HPDE6-E6E7 (cell line): ENCODE data around the gene SLC12A7.
"Not testable (repeated sequence)": the region's sequence is repeated elsewhere in the genome, so short reads cannot be mapped to it uniquely, and the experiment has no call there.

Experiments
- DNase-seq: peaks from one replicate; pipeline ENCODE4 v3.0.0; 2011; ENCODE audit warnings: missing footprints; ENCODE audit errors: extremely low spot score

SLC12A7 gene

DNA sequence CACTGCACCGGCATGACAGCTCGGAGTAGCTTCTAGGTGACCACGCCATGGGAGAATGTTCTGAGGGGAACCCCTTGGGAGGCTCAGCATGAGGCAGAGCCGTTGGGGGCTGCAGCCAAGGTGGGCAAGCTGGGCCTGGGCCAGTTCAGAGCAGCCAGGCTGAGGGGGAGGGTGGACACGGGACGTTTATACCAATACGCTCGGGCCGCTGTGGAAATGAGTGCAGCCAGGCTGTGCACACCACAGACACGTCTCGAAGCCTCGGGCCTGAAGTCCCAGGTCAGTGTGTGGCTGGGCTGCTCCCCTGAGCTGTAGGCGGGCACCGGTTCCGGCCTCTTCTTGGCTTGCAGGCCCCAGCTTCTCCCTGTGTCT lies 28.9 kb upstream of the SLC12A7 start:
- DNase-seq, result no peak

- DNase-seq, result peak; percentile 60
These were observed 28.4 kb upstream of the SLC12A7 start for GRCh38 chr5:1140171-1140817.

- DNase-seq, result no peak
These were observed 27.7 kb upstream of the SLC12A7 start for GRCh38 chr5:1139331-1140170.

GRCh38 chr5:1138445-1139245 lies 26.8 kb upstream of the SLC12A7 start:
- no peak for DNase-seq

DNA sequence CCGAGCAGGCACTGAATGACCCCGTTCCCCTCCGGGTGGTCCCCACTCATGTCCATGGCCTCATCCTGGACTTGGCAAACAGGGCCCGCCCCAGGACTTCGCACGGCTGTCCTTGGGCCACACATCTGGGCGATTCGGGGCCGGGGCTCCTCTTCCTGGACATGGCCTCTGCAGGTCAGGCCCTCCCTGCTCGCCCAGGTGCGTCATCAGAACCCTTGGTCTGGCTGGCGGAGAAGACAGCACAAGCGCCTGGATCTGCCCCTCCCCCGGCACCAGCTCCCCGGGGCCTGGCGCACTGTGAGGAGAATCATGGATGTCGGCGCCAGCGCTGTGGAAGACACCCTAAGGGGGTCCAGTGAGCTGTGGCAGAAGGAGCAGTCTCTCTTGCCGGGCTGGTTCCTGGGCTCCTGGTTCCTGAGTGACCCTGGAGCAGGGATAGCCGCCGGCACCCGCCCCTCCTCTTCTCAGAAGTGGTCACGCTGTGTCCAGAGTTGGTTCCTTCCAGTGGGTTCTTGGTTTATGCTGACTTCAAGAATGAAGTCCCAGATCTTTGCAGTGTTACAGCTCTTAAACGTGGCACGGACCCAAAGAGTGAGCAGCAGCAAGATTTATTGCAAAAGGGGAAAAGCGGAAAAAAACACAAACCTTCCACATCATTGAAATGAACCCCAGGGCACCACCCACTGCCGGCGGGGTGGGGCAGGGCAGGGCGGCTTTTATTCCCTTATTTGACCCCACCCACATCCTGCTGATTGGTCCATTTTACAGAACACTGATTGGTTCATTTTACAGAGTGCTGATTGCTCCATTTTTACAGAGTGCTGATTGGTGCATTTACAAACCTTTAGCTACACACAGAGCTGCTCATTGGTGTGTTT lies 25.9 kb upstream of the SLC12A7 start:
- DNase-seq, result no peak

DNA sequence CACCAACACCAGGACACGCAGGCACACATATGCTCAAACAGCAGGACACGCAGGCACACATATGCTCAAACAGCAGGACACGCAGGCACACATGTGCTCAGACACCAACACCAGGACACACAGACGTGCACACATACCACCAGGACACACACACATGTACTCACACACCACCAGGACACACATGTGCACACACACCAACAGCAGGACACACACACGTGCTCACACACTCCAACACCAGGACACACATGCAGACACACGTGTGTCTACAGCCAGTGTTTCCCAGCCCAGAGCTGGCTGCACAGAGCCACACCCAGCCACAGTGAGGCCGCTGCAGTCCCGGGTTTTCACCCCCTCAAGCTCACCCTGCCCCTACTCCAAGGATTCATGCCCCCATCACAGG lies 25.0 kb upstream of the SLC12A7 start:
- no peak for DNase-seq

- no peak for DNase-seq
These were observed 24.0 kb upstream of the SLC12A7 start for GRCh38 chr5:1135696-1136525.

DNA sequence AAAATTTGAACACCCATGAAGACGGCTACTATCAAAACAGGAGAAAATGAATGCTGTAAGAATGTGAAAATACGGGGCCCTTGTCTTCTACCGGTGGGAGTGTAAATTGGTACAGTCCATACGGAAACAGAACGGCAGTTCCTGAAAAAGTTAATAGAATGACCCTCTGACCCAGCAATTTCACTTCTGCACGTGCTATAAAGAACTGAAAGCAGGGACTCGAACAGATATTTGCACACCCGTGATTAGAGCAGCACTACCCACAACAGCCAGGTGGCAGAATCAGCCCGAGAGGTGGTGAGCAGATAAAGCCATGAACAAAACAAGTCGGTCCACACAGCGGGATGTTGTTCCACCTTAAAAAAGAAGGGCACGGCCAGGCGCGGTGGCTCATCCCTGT lies 22.6 kb upstream of the SLC12A7 start:
- DNase-seq, result no peak

DNA sequence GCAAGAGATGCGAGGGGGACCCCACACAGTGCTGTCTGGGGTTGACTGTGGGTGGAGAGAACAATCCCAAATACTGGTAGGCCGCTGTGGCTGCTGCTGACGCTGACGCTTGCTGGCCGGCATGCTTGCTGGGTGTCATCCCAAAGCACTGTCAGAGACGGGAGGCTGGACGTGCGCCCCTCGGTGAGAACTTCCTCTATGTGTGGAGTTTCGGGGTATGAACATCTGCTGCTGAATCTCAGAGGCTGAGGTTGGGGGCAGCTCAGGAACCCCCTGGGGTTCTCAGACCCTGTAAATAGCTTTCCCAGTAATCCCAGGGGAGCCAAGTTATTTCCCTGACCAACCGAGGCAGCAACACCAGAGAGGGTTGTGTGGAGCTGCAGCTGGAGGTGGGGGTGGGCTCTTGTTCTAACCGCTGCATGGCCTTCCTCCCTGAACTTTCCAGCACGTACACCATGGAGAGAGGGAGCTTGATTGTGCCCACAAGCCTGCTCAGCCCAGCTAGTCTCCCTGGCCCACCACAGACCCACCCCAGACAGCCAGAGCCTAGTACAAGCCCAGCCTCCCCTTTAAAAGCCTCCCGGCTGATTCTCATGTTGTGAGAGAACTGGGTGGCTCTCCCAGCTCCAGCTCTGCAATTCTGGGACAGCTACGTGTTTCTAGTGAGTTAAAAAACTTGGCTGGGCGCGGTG lies 21.8 kb upstream of the SLC12A7 start:
- DNase-seq, result no peak

- DNase-seq, result no peak
These were observed 21.2 kb upstream of the SLC12A7 start for GRCh38 chr5:1133108-1133507.

GRCh38 chr5:1132570-1132969 lies 20.7 kb upstream of the SLC12A7 start:
- no peak for DNase-seq

GRCh38 chr5:1131726-1132125 lies 19.9 kb upstream of the SLC12A7 start:
- DNase-seq, result no peak

DNA sequence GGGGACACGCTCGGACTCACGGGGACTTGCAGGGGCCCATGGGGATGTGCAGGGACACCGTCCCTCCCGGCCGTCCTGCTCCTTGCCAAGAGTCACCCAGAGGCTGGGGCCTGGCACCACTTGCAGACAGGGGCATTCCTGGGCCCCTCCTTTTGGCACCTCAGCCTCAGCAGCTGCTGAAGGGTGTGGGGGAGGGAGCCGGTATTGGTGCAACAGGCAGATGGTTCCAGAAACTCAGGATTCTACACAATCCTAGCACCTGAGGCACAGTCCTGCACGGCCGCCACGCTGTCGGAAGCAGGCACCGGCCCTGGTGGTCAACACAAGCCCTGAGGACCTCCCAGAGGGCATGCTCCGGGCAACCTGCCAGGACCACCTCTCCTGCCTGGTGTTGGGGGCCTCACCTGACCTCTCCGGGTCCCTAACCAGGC lies 19.3 kb upstream of the SLC12A7 start:
- DNase-seq, result no peak

DNA sequence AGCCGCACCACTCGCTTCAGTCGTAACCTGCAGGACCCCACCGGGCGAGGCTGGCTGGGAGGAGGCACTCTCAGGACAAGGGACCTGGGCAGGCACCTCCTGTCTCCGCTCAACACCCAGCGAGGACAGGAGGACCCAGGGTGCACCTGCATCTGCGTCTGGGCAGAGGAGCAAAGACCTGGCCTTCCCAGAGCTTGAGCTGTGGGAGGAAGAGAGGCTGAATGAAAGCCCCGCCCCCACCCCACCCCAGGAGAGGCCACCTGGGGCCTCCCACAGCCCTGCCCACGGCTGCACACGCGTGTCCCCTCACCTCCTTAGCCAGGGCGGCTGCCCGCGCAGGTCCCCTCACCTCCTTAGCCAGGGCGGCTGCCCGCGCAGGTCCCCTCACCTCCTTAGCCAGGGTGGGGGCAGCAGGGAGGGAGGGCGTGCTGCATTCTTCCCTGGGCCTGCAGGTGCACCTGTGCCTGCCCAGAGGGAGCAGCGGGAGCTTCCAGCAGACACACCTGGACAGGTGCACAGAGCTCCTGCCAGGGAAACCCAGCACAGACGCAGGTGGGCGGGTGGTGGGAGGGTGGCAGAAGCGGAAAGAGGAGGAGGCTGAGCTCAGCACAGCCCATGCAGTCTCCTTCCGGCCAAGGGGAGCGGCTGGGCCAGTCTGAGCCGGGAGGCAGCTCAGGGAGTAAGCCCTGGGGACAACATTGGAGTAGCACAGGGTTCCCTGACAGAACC lies 18.5 kb upstream of the SLC12A7 start:
- no peak for DNase-seq

DNA sequence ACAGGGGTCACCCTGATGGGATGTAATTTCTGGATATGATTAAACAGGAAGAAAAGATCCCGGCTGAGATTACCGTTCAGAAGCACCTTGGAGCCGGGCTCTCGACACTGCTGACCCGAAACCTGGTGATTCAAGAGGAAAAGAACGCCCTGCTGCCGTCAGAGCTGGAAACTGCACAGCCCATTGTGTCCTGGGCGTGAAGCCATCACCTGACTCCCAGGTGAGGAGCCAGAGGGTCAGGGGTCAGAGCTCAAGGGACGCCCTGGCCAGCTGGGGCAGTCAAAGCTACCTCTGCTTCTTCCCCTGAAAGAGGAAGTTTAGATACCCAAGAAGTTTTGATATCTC lies 17.8 kb upstream of the SLC12A7 start:
- DNase-seq, result peak; percentile 66

DNA sequence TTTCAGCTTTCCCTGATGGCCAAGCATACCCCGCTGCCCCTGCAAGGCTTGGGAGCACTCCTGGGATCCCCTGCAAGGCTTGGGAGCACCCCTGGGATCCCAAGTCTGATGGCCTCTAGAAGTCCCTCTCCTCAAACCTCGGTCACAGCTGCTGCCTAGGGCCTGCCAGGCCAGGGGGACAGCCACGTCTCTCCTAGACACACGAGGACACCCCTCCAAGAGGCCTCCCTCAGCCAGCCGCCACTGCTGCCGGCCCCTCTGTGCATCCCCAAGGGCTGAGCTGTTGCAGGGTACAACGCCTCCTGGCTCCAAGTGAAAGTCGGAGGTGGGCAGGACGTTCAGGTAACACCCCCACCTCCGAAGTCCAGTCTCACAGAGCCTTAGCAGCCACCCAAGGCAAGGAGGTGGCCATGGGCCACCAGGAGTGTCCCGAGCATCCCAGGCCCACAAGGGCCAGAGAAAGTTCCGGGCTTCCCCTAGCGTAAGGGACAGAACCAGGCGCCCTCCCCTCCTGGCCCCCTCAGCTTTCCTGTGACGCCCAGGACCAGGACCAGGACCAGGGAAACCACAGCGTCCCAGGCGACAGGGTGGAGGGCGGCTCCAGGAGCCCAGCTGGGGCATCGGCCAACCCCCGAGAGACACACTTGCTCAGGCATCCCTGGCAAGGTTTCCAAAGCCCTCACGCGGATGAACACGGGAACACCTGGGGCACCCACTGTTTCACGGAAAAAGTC lies 17.3 kb upstream of the SLC12A7 start:
- no peak for DNase-seq

- no peak for DNase-seq
These were observed 16.3 kb upstream of the SLC12A7 start for GRCh38 chr5:1127959-1128785.

GRCh38 chr5:1125695-1126094 lies 13.8 kb upstream of the SLC12A7 start:
- not testable (repeated sequence) for DNase-seq
